ENCODE data around the gene SHH. TPM values are rescaled to one million over a fixed set of nuclear protein-coding genes. Genes with fewer than 3 reads are reported as not detected.

SHH gene
- total RNA-seq, 4 donors from 2014 or later: 7.7 to 16.2 (median 11.3) TPM

GRCh38 chr7:155773531-155773930 is 38.7 kb downstream of the SHH start:
- no peak overlapping the region for H3K4me3 ChIP-seq
- TF ChIP-seq POLR2A (IDR thresholded peaks at IDR 0.05) (no peak), EP300 (IDR thresholded peaks at IDR 0.05) (no peak), CTCF (IDR thresholded peaks at IDR 0.05) (no peak)
- 96% methylated on average over 4 of the region's 4 CpGs for WGBS, 2 donors
- H3K27ac ChIP-seq: peak overlapping the region in 1 of 4 donors; percentile 24
- no peaks in the 10 kb centered on the region for H3K27me3 ChIP-seq
- H3K4me1 ChIP-seq: peaks cover 0 to 27% (median 0%) of the 10 kb centered on the region in 4 donors
- H3K9me3 ChIP-seq: no peaks in the 10 kb centered on the region
- DNase-seq (ENCODE audit: low spot score in 2 of 2): no peak
- peaks cover 0 to 85% (median 28%) of the 10 kb centered on the region in 3 donors for H3K36me3 ChIP-seq

- 60 to 77% methylated on average over 6 of the region's 6 CpGs for WGBS, 2 donors
- no peak for TF ChIP-seq EP300 (IDR thresholded peaks at IDR 0.05)
- TF ChIP-seq CTCF (IDR thresholded peaks at IDR 0.05): no peak
- TF ChIP-seq POLR2A (IDR thresholded peaks at IDR 0.05): no peak
- Histone ChIP-seq H3K27ac (peak overlapping the region; percentile 2 to 86 (median 40)), H3K27me3 (no peaks in the 10 kb centered on the region), H3K4me3 (no peak overlapping the region), H3K9me3 (no peaks in the 10 kb centered on the region), H3K36me3 (peaks cover 0 to 82% (median 25%) of the 10 kb centered on the region in 3 donors), H3K4me1 (peaks cover 0 to 44% (median 0%) of the 10 kb centered on the region in 4 donors)
- no peak for DNase-seq (ENCODE audit: low spot score in 2 of 2)
These were observed 42.0 kb downstream of the SHH start for GRCh38 chr7:155770241-155770640.

GRCh38 chr7:155769701-155770100 is 42.6 kb downstream of the SHH start:
- Histone ChIP-seq H3K27ac (peak overlapping the region in 3 of 4 donors; percentile 2 to 86 (median 79)), H3K4me1 (peaks cover 0 to 46% (median 0%) of the 10 kb centered on the region in 4 donors), H3K9me3 (no peaks in the 10 kb centered on the region), H3K4me3 (no peak overlapping the region), H3K27me3 (no peaks in the 10 kb centered on the region), H3K36me3 (peaks cover 0 to 82% (median 22%) of the 10 kb centered on the region in 3 donors)
- WGBS, 2 donors: 42 to 51% methylated on average over 6 of the region's 6 CpGs
- TF ChIP-seq CTCF (IDR thresholded peaks at IDR 0.05) (no peak), EP300 (IDR thresholded peaks at IDR 0.05) (peak in 1 of 2 donors; percentile 55)
- peak in 1 of 2 donors; percentile 24 for DNase-seq (ENCODE audit: low spot score in 2 of 2)

- H3K27me3 ChIP-seq: no peaks in the 10 kb centered on the region
- no peaks in the 10 kb centered on the region for H3K9me3 ChIP-seq
- H3K36me3 ChIP-seq: peaks cover 0 to 74% (median 20%) of the 10 kb centered on the region in 3 donors
- WGBS, 2 donors: 89 to 96% methylated on average over 12 of the region's 12 CpGs
- DNase-seq (ENCODE audit: low spot score in 2 of 2): no peak
- no peak for TF ChIP-seq CTCF (IDR thresholded peaks at IDR 0.05)
- TF ChIP-seq EP300 (IDR thresholded peaks at IDR 0.05): no peak
- TF ChIP-seq POLR2A (IDR thresholded peaks at IDR 0.05): no peak
- H3K4me1 ChIP-seq: peaks cover 0 to 63% (median 2%) of the 10 kb centered on the region in 4 donors
- H3K27ac ChIP-seq: peak overlapping the region in 2 of 4 donors; percentile 23 to 86
- H3K4me3 ChIP-seq: no peak overlapping the region
These were observed 45.0 kb downstream of the SHH start for GRCh38 chr7:155766966-155767916.

GRCh38 chr7:155766386-155766785 is 45.9 kb downstream of the SHH start:
- 73 to 78% methylated on average over 12 of the region's 12 CpGs for WGBS, 2 donors
- peaks cover 0 to 72% (median 6%) of the 10 kb centered on the region in 4 donors for H3K4me1 ChIP-seq
- no peaks in the 10 kb centered on the region for H3K27me3 ChIP-seq
- H3K9me3 ChIP-seq: no peaks in the 10 kb centered on the region
- peaks cover 0 to 71% (median 20%) of the 10 kb centered on the region in 3 donors for H3K36me3 ChIP-seq
- no peak overlapping the region for H3K4me3 ChIP-seq
- H3K27ac ChIP-seq: peak overlapping the region in 2 of 4 donors; percentile 23 to 51
- TF ChIP-seq EP300 (IDR thresholded peaks at IDR 0.05) (no peak), CTCF (IDR thresholded peaks at IDR 0.05) (no peak), POLR2A (IDR thresholded peaks at IDR 0.05) (no peak)
- no peak for DNase-seq (ENCODE audit: low spot score in 2 of 2)

Data from tibial nerve (tissue), 4 donors.